Measurements from ENCODE around the gene SPRYD4.
"Not testable (repeated sequence)": the region's sequence is repeated elsewhere in the genome, so short reads cannot be mapped to it uniquely, and the experiment has no call there.

The SPRYD4 gene

GRCh38 chr12:56499452-56499851, 31.1 kb downstream of the SPRYD4 start:
- not testable (repeated sequence) for H3K27me3 ChIP-seq (ENCODE audit: insufficient read depth, low read length); H3K9ac ChIP-seq (ENCODE audit: low read length); H3K9me3 ChIP-seq (ENCODE audit: low read length); H3F3A ChIP-seq (ENCODE audit: insufficient read depth, low read length); H4K20me1 ChIP-seq (ENCODE audit: insufficient read depth, low read length); H3K79me2 ChIP-seq (ENCODE audit: insufficient read depth, low read length); H3K4me2 ChIP-seq (ENCODE audit: low read length); H3K4me3 ChIP-seq (ENCODE audit: low read depth, low read length, poor library complexity, severe bottlenecking); H3K36me3 ChIP-seq (ENCODE audit: insufficient read depth, low read length); H3K9me2 ChIP-seq (ENCODE audit: low read depth, low read length); H3K27ac ChIP-seq (ENCODE audit: low read depth, low read length, poor library complexity, severe bottlenecking); H3K4me1 ChIP-seq (ENCODE audit: insufficient read depth, low read length, severe bottlenecking); H2AFZ ChIP-seq (ENCODE audit: low read length)

- H3K4me1 ChIP-seq (ENCODE audit: insufficient read depth, low read length, severe bottlenecking); H3K36me3 ChIP-seq (ENCODE audit: insufficient read depth, low read length); H3K9me2 ChIP-seq (ENCODE audit: low read depth, low read length); H3K9me3 ChIP-seq (ENCODE audit: low read length); H2AFZ ChIP-seq (ENCODE audit: low read length); H3K27me3 ChIP-seq (ENCODE audit: insufficient read depth, low read length); H3K27ac ChIP-seq (ENCODE audit: low read depth, low read length, poor library complexity, severe bottlenecking); H3K4me2 ChIP-seq (ENCODE audit: low read length); H3K4me3 ChIP-seq (ENCODE audit: low read depth, low read length, poor library complexity, severe bottlenecking); H4K20me1 ChIP-seq (ENCODE audit: insufficient read depth, low read length); H3K9ac ChIP-seq (ENCODE audit: low read length); H3F3A ChIP-seq (ENCODE audit: insufficient read depth, low read length); H3K79me2 ChIP-seq (ENCODE audit: insufficient read depth, low read length): not testable (repeated sequence)
These were observed 31.5 kb downstream of the SPRYD4 start for GRCh38 chr12:56499879-56500278.

- Histone ChIP-seq H3F3A (ENCODE audit: insufficient read depth, low read length) (no peaks in the 10 kb centered on the region), H3K79me2 (ENCODE audit: insufficient read depth, low read length) (no peaks in the 10 kb centered on the region), H3K4me2 (ENCODE audit: low read length) (no peak overlapping the region), H3K9ac (ENCODE audit: low read length) (no peak overlapping the region), H3K9me2 (ENCODE audit: low read depth, low read length) (no peaks in the 10 kb centered on the region), H3K4me1 (ENCODE audit: insufficient read depth, low read length, severe bottlenecking) (no peaks in the 10 kb centered on the region), H3K9me3 (ENCODE audit: low read length) (no peaks in the 10 kb centered on the region), H2AFZ (ENCODE audit: low read length) (no peak overlapping the region), H4K20me1 (ENCODE audit: insufficient read depth, low read length) (no peaks in the 10 kb centered on the region), H3K36me3 (ENCODE audit: insufficient read depth, low read length) (no peaks in the 10 kb centered on the region), H3K27me3 (ENCODE audit: insufficient read depth, low read length) (no peaks in the 10 kb centered on the region), H3K27ac (ENCODE audit: low read depth, low read length, poor library complexity, severe bottlenecking) (no peak overlapping the region), H3K4me3 (ENCODE audit: low read depth, low read length, poor library complexity, severe bottlenecking) (no peak overlapping the region)
- TF ChIP-seq CTCF (IDR thresholded peaks at IDR 0.05; ENCODE audit: low read length) (no peak), EZH2 (IDR thresholded peaks at IDR 0.05; ENCODE audit: borderline replicate concordance, low read length) (no peak)
These were observed 42.4 kb downstream of the SPRYD4 start for GRCh38 chr12:56510786-56511185.

- H3K4me2 ChIP-seq (ENCODE audit: low read length); H3K9ac ChIP-seq (ENCODE audit: low read length); H3K9me2 ChIP-seq (ENCODE audit: low read depth, low read length); H3K4me3 ChIP-seq (ENCODE audit: low read depth, low read length, poor library complexity, severe bottlenecking); H3K27ac ChIP-seq (ENCODE audit: low read depth, low read length, poor library complexity, severe bottlenecking); H3K36me3 ChIP-seq (ENCODE audit: insufficient read depth, low read length); H2AFZ ChIP-seq (ENCODE audit: low read length); H3F3A ChIP-seq (ENCODE audit: insufficient read depth, low read length); H3K79me2 ChIP-seq (ENCODE audit: insufficient read depth, low read length); H3K27me3 ChIP-seq (ENCODE audit: insufficient read depth, low read length); H4K20me1 ChIP-seq (ENCODE audit: insufficient read depth, low read length); H3K9me3 ChIP-seq (ENCODE audit: low read length); H3K4me1 ChIP-seq (ENCODE audit: insufficient read depth, low read length, severe bottlenecking): not testable (repeated sequence)
These were observed 45.6 kb downstream of the SPRYD4 start for GRCh38 chr12:56514014-56514318.

GRCh38 chr12:56517854-56518253, 49.5 kb downstream of the SPRYD4 start:
- no peak overlapping the region for H2AFZ ChIP-seq (ENCODE audit: low read length)
- H4K20me1 ChIP-seq (ENCODE audit: insufficient read depth, low read length), result no peaks in the 10 kb centered on the region
- no peaks in the 10 kb centered on the region for H3K27me3 ChIP-seq (ENCODE audit: insufficient read depth, low read length)
- H3K36me3 ChIP-seq (ENCODE audit: insufficient read depth, low read length), result no peaks in the 10 kb centered on the region
- H3K4me1 ChIP-seq (ENCODE audit: insufficient read depth, low read length, severe bottlenecking), result no peaks in the 10 kb centered on the region
- no peak overlapping the region for H3K4me2 ChIP-seq (ENCODE audit: low read length)
- no peak overlapping the region for H3K27ac ChIP-seq (ENCODE audit: low read depth, low read length, poor library complexity, severe bottlenecking)
- H3K9me3 ChIP-seq (ENCODE audit: low read length), result no peaks in the 10 kb centered on the region
- no peak for TF ChIP-seq CTCF (IDR thresholded peaks at IDR 0.05; ENCODE audit: low read length)
- no peak for TF ChIP-seq EZH2 (IDR thresholded peaks at IDR 0.05; ENCODE audit: borderline replicate concordance, low read length)
- no peaks in the 10 kb centered on the region for H3F3A ChIP-seq (ENCODE audit: insufficient read depth, low read length)
- no peak overlapping the region for H3K4me3 ChIP-seq (ENCODE audit: low read depth, low read length, poor library complexity, severe bottlenecking)
- H3K9me2 ChIP-seq (ENCODE audit: low read depth, low read length), result no peaks in the 10 kb centered on the region
- no peaks in the 10 kb centered on the region for H3K79me2 ChIP-seq (ENCODE audit: insufficient read depth, low read length)
- H3K9ac ChIP-seq (ENCODE audit: low read length), result no peak overlapping the region

Data from OCI-LY1 (cell line).